Subcutaneous abdominal adipose tissue (tissue), 5 donors: Measurements from ENCODE around the gene MAPK8IP3.

Source experiments
- H3K27ac ChIP-seq: one replicate; pipeline ENCODE4 v1.7.0; 2013; ENCODE audit warnings: low read depth, mild to moderate bottlenecking, inconsistent platforms, low read length, moderate library complexity
- H3K27me3 ChIP-seq, 5 donors: one replicate each; pipeline ENCODE4 v1.7.0; 2013; ENCODE audit warnings: low read length in 5 of 5, inconsistent platforms in 1 of 5; ENCODE audit not compliant: control insufficient read depth in 5 of 5, insufficient read depth in 4 of 5
- H3K36me3 ChIP-seq, 5 donors: one replicate each; pipeline ENCODE4 v1.7.0; 2013; ENCODE audit warnings: low read length in 5 of 5; ENCODE audit not compliant: control insufficient read depth in 5 of 5, insufficient read depth in 5 of 5
- H3K4me1 ChIP-seq, 5 donors: one replicate each; pipeline ENCODE4 v1.7.0; 2013; ENCODE audit warnings: low read length in 5 of 5, mild to moderate bottlenecking in 3 of 5, moderate library complexity in 1 of 5; ENCODE audit not compliant: control insufficient read depth in 5 of 5, insufficient read depth in 5 of 5
- H3K4me3 ChIP-seq, 5 donors: one replicate each; pipeline ENCODE4 v1.7.0; 2013; ENCODE audit warnings: low read length in 5 of 5, low read depth in 1 of 5
- H3K9ac ChIP-seq, 5 donors: one replicate each; pipeline ENCODE4 v1.7.0; 2013; ENCODE audit warnings: low read length in 5 of 5, mild to moderate bottlenecking in 4 of 5, moderate library complexity in 3 of 5
- H3K9me3 ChIP-seq, 5 donors: one replicate each; pipeline ENCODE4 v1.7.0; 2013; ENCODE audit warnings: low read length in 5 of 5; ENCODE audit not compliant: control insufficient read depth in 5 of 5
- donor health status: healthy.
- donor health status: healthy.
- donor health status: healthy.
- donor health status: healthy.
- donor health status: healthy.

The MAPK8IP3 gene

GRCh38 chr16:1787322-1788094 lies 81.5 kb downstream of the MAPK8IP3 start:
- H3K27me3 ChIP-seq, result no peaks in the 10 kb centered on the region
- no peak overlapping the region for H3K4me3 ChIP-seq
- H3K4me1 ChIP-seq, result peaks cover 0 to 22% (median 16%) of the 10 kb centered on the region in 5 donors
- no peak overlapping the region for H3K9ac ChIP-seq
- no peaks in the 10 kb centered on the region for H3K9me3 ChIP-seq
- H3K27ac ChIP-seq, result no peak overlapping the region
- peaks cover 0 to 66% (median 43%) of the 10 kb centered on the region in 5 donors for H3K36me3 ChIP-seq

- Histone ChIP-seq H3K27ac (no peak overlapping the region), H3K4me3 (no peak overlapping the region), H3K9ac (no peak overlapping the region), H3K4me1 (peaks cover 0 to 20% (median 15%) of the 10 kb centered on the region in 5 donors), H3K27me3 (no peaks in the 10 kb centered on the region), H3K9me3 (no peaks in the 10 kb centered on the region), H3K36me3 (peaks cover 0 to 66% (median 43%) of the 10 kb centered on the region in 5 donors)
Observed at GRCh38 chr16:1788095-1788707, 82.2 kb downstream of the MAPK8IP3 start.

- Histone ChIP-seq H3K9me3 (no peaks in the 10 kb centered on the region), H3K36me3 (peaks cover 0 to 66% (median 43%) of the 10 kb centered on the region in 5 donors), H3K27me3 (no peaks in the 10 kb centered on the region), H3K4me1 (peaks cover 0 to 16% (median 10%) of the 10 kb centered on the region in 5 donors), H3K9ac (no peak overlapping the region), H3K4me3 (no peak overlapping the region), H3K27ac (no peak overlapping the region)
Observed at GRCh38 chr16:1788708-1789100, 82.7 kb downstream of the MAPK8IP3 start.

GRCh38 chr16:1789643-1790045 lies 83.6 kb downstream of the MAPK8IP3 start:
- Histone ChIP-seq H3K4me3 (no peak overlapping the region), H3K9me3 (no peaks in the 10 kb centered on the region), H3K4me1 (peaks cover 0 to 9% (median 5%) of the 10 kb centered on the region in 5 donors), H3K27ac (no peak overlapping the region), H3K27me3 (no peaks in the 10 kb centered on the region), H3K36me3 (peaks cover 0 to 66% (median 43%) of the 10 kb centered on the region in 5 donors), H3K9ac (no peak overlapping the region)

GRCh38 chr16:1790261-1790610 lies 84.2 kb downstream of the MAPK8IP3 start:
- Histone ChIP-seq H3K36me3 (peaks cover 0 to 63% (median 43%) of the 10 kb centered on the region in 5 donors), H3K27ac (no peak overlapping the region), H3K4me3 (no peak overlapping the region), H3K9ac (no peak overlapping the region), H3K4me1 (peaks cover 0 to 5% (median 1%) of the 10 kb centered on the region in 5 donors), H3K9me3 (no peaks in the 10 kb centered on the region), H3K27me3 (no peaks in the 10 kb centered on the region)

GRCh38 chr16:1790611-1791255 lies 84.7 kb downstream of the MAPK8IP3 start:
- H3K4me1 ChIP-seq, result peaks cover 0 to 4% (median 0%) of the 10 kb centered on the region in 5 donors
- H3K4me3 ChIP-seq, result no peak overlapping the region
- peaks cover 0 to 59% (median 41%) of the 10 kb centered on the region in 5 donors for H3K36me3 ChIP-seq
- no peaks in the 10 kb centered on the region for H3K9me3 ChIP-seq
- H3K27me3 ChIP-seq, result no peaks in the 10 kb centered on the region
- H3K9ac ChIP-seq, result no peak overlapping the region
- no peak overlapping the region for H3K27ac ChIP-seq

- Histone ChIP-seq H3K9me3 (no peaks in the 10 kb centered on the region), H3K4me3 (no peak overlapping the region), H3K9ac (no peak overlapping the region), H3K27me3 (no peaks in the 10 kb centered on the region), H3K27ac (no peak overlapping the region), H3K36me3 (peaks cover 0 to 54% (median 38%) of the 10 kb centered on the region in 5 donors), H3K4me1 (peaks cover 0 to 2% (median 0%) of the 10 kb centered on the region in 5 donors)
Observed at GRCh38 chr16:1791256-1791942, 85.4 kb downstream of the MAPK8IP3 start.

- peaks cover 0 to 46% (median 31%) of the 10 kb centered on the region in 5 donors for H3K36me3 ChIP-seq
- H3K9me3 ChIP-seq, result no peaks in the 10 kb centered on the region
- no peak overlapping the region for H3K4me3 ChIP-seq
- no peaks in the 10 kb centered on the region for H3K27me3 ChIP-seq
- H3K4me1 ChIP-seq, result no peaks in the 10 kb centered on the region
- H3K27ac ChIP-seq, result no peak overlapping the region
- H3K9ac ChIP-seq, result no peak overlapping the region
Observed at GRCh38 chr16:1791943-1792812, 86.2 kb downstream of the MAPK8IP3 start.

GRCh38 chr16:1792836-1793577 lies 87.0 kb downstream of the MAPK8IP3 start:
- no peaks in the 10 kb centered on the region for H3K27me3 ChIP-seq
- peaks cover 0 to 38% (median 23%) of the 10 kb centered on the region in 5 donors for H3K36me3 ChIP-seq
- no peak overlapping the region for H3K9ac ChIP-seq
- peaks cover 0 to 4% (median 2%) of the 10 kb centered on the region in 5 donors for H3K9me3 ChIP-seq
- H3K4me3 ChIP-seq, result no peak overlapping the region
- no peak overlapping the region for H3K27ac ChIP-seq
- no peaks in the 10 kb centered on the region for H3K4me1 ChIP-seq
